T-helper 2 cell treated with Interferon-gamma antibody and Interleukin-4, amounts not matched to agents 5 μg/mL and 100 μg/mL, for 36 hours (primary cell): ENCODE data around the gene CEP68.

Experiments
- DNase-seq: peaks from one replicate; pipeline ENCODE4 v3.0.0; 2021; ENCODE audit warnings: low spot score
- H3K27ac Mint-ChIP-seq: one replicate; pipeline ENCODE4 v1.8.0; 2021; ENCODE audit warnings: mild to moderate bottlenecking, mixed read lengths
- H3K27me3 Mint-ChIP-seq: one replicate; pipeline ENCODE4 v1.8.0; 2021; ENCODE audit warnings: low read depth, mixed read lengths
- H3K36me3 Mint-ChIP-seq: one replicate; pipeline ENCODE4 v1.8.0; 2021; ENCODE audit warnings: low read depth, mixed read lengths
- H3K4me1 Mint-ChIP-seq: one replicate; pipeline ENCODE4 v1.8.0; 2021; ENCODE audit warnings: low read depth, mixed read lengths
- H3K4me3 Mint-ChIP-seq: one replicate; pipeline ENCODE4 v1.8.0; 2022; ENCODE audit warnings: mild to moderate bottlenecking, moderate library complexity, mixed read lengths
- H3K9me3 Mint-ChIP-seq: one replicate; pipeline ENCODE4 v1.8.0; 2021; ENCODE audit warnings: mixed read lengths

Gene CEP68

GRCh38 chr2:65057391-65058052 lies 1.3 kb downstream of the CEP68 start:
- Mint-ChIP-seq H3K27me3 (no peaks in the 10 kb centered on the region), H3K9me3 (no peaks in the 10 kb centered on the region), H3K4me3 (peak overlapping the region; percentile 86), H3K36me3 (no peaks in the 10 kb centered on the region), H3K27ac (peak overlapping the region; percentile 89), H3K4me1 (peaks cover 44% of the 10 kb centered on the region)
- peak; percentile 72 for DNase-seq

GRCh38 chr2:65059071-65059470 lies 2.9 kb downstream of the CEP68 start:
- no peaks in the 10 kb centered on the region for H3K36me3 Mint-ChIP-seq
- DNase-seq = no peak
- peaks cover 34% of the 10 kb centered on the region for H3K4me1 Mint-ChIP-seq
- no peak overlapping the region for H3K27ac Mint-ChIP-seq
- H3K27me3 Mint-ChIP-seq = no peaks in the 10 kb centered on the region
- no peak overlapping the region for H3K4me3 Mint-ChIP-seq
- H3K9me3 Mint-ChIP-seq = no peaks in the 10 kb centered on the region

GRCh38 chr2:65061146-65061909 lies 5.1 kb downstream of the CEP68 start:
- no peak overlapping the region for H3K4me3 Mint-ChIP-seq
- DNase-seq = no peak
- H3K27me3 Mint-ChIP-seq = no peaks in the 10 kb centered on the region
- peaks cover 27% of the 10 kb centered on the region for H3K4me1 Mint-ChIP-seq
- H3K36me3 Mint-ChIP-seq = no peaks in the 10 kb centered on the region
- no peaks in the 10 kb centered on the region for H3K9me3 Mint-ChIP-seq
- peak overlapping the region; percentile 35 for H3K27ac Mint-ChIP-seq

- H3K27ac Mint-ChIP-seq = no peak overlapping the region
- peaks cover 26% of the 10 kb centered on the region for H3K4me1 Mint-ChIP-seq
- H3K27me3 Mint-ChIP-seq = no peaks in the 10 kb centered on the region
- no peak for DNase-seq
- no peaks in the 10 kb centered on the region for H3K9me3 Mint-ChIP-seq
- H3K4me3 Mint-ChIP-seq = no peak overlapping the region
- H3K36me3 Mint-ChIP-seq = no peaks in the 10 kb centered on the region
Observed at GRCh38 chr2:65061910-65062339, 5.7 kb downstream of the CEP68 start.

- Mint-ChIP-seq H3K36me3 (no peaks in the 10 kb centered on the region), H3K9me3 (no peaks in the 10 kb centered on the region), H3K4me3 (no peak overlapping the region), H3K4me1 (peaks cover 23% of the 10 kb centered on the region), H3K27ac (no peak overlapping the region), H3K27me3 (no peaks in the 10 kb centered on the region)
- DNase-seq = no peak
Observed at GRCh38 chr2:65062843-65063825, 6.9 kb downstream of the CEP68 start.

- H3K4me3 Mint-ChIP-seq = peak overlapping the region; percentile 48
- DNase-seq = peak; percentile 35
Observed at GRCh38 chr2:65064728-65065552, 8.7 kb downstream of the CEP68 start.

GRCh38 chr2:65067806-65068553 lies 11.8 kb downstream of the CEP68 start:
- Mint-ChIP-seq H3K36me3 (peaks cover 6% of the 10 kb centered on the region), H3K27ac (peak overlapping the region; percentile 41), H3K4me3 (no peak overlapping the region), H3K9me3 (no peaks in the 10 kb centered on the region), H3K27me3 (no peaks in the 10 kb centered on the region), H3K4me1 (peaks cover 24% of the 10 kb centered on the region)
- DNase-seq = no peak

More at GRCh38 chr2:65064728-65065552, 8.7 kb downstream of the CEP68 start:
- Mint-ChIP-seq H3K4me1 (peaks cover 24% of the 10 kb centered on the region), H3K36me3 (no peaks in the 10 kb centered on the region), H3K27ac (peak overlapping the region; percentile 47), H3K27me3 (no peaks in the 10 kb centered on the region), H3K9me3 (no peaks in the 10 kb centered on the region)

- H3K27ac Mint-ChIP-seq = no peak overlapping the region
- H3K4me1 Mint-ChIP-seq = peaks cover 21% of the 10 kb centered on the region
- no peaks in the 10 kb centered on the region for H3K9me3 Mint-ChIP-seq
- DNase-seq = no peak
- H3K4me3 Mint-ChIP-seq = no peak overlapping the region
- H3K36me3 Mint-ChIP-seq = peaks cover 10% of the 10 kb centered on the region
- H3K27me3 Mint-ChIP-seq = no peaks in the 10 kb centered on the region
Observed at GRCh38 chr2:65069439-65069824, 13.2 kb downstream of the CEP68 start.

GRCh38 chr2:65070172-65070830 lies 14.1 kb downstream of the CEP68 start:
- Mint-ChIP-seq H3K36me3 (peaks cover 10% of the 10 kb centered on the region), H3K9me3 (no peaks in the 10 kb centered on the region), H3K4me1 (peaks cover 14% of the 10 kb centered on the region), H3K27ac (no peak overlapping the region), H3K4me3 (no peak overlapping the region), H3K27me3 (no peaks in the 10 kb centered on the region)
- no peak for DNase-seq

GRCh38 chr2:65070856-65071255 lies 14.6 kb downstream of the CEP68 start:
- no peaks in the 10 kb centered on the region for H3K9me3 Mint-ChIP-seq
- H3K36me3 Mint-ChIP-seq = peaks cover 10% of the 10 kb centered on the region
- no peak overlapping the region for H3K4me3 Mint-ChIP-seq

GRCh38 chr2:65071499-65072180 lies 15.4 kb downstream of the CEP68 start:
- H3K27ac Mint-ChIP-seq = no peak overlapping the region
- H3K4me1 Mint-ChIP-seq = peaks cover 13% of the 10 kb centered on the region
- H3K4me3 Mint-ChIP-seq = no peak overlapping the region
- no peaks in the 10 kb centered on the region for H3K9me3 Mint-ChIP-seq
- no peaks in the 10 kb centered on the region for H3K27me3 Mint-ChIP-seq
- no peak for DNase-seq
- peaks cover 13% of the 10 kb centered on the region for H3K36me3 Mint-ChIP-seq

More at GRCh38 chr2:65070856-65071255, 14.6 kb downstream of the CEP68 start:
- no peaks in the 10 kb centered on the region for H3K27me3 Mint-ChIP-seq
- H3K4me1 Mint-ChIP-seq = peaks cover 13% of the 10 kb centered on the region
- no peak overlapping the region for H3K27ac Mint-ChIP-seq
- no peak for DNase-seq
